ENCODE data around the gene PTPRCAP. TPM values are rescaled to one million over a fixed set of nuclear protein-coding genes. Genes with fewer than 3 reads are reported as not detected.

Gene PTPRCAP
- total and polyA plus RNA-seq, 2 experiments from 2014 or later = 0.43 TPM; not detected in 1

DNA sequence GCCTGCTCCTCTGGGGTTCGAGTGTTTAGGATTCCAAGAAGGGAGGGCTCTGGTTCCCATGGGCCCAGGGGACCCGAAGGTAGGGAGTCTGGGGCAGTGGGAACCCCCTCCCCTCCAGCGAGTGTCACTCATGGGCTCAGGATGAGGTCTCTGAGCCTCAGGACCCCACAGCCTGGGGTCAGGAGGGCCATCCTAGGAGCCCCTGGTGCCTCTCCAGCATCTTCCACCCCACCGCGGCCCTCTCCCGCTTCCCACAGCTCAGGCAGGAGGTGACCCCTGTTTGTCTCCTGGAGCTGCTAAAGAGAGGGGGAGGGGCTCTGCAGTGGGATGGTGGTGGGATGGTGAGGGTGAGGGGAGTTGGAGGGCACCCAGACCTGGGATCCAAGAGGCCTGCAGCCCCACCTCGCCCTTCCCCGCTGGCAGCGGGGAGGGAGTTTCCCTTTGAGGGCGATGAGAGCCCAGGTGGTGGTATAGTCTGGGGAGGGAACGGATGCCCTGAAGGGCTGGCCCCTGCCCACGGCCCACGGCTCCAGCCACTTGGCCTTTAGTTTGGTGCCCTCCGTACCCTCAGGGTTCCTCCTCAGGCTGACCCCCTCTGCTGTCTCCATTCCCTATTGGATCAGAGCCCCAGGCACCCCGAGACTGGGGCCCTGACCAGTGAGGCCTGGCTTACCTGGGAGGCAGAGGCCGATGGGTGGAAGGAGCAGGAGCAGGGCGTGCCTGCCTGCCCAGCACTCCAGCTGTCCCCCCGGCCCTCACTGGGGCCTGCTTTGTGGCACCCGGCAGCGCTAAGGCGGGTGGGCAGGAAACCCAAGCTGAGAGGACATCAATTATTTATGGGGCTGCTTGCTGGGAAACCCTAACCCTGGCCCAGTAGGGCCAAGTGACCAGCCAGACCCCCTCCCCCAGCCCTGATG lies 16.6 kb upstream of the PTPRCAP start:
- no peak overlapping the region for H3K27ac ChIP-seq
- no peaks in the 10 kb centered on the region for H3K9me2 ChIP-seq (ENCODE audit: insufficient read depth)
- H3K79me2 ChIP-seq (ENCODE audit: insufficient read depth) = no peaks in the 10 kb centered on the region
- no peak overlapping the region for H3K9ac ChIP-seq
- in situ Hi-C loops (cut with MboI) = no loop called here
- H3K4me1 ChIP-seq (ENCODE audit: insufficient read depth) = no peaks in the 10 kb centered on the region
- no peaks in the 10 kb centered on the region for H3F3A ChIP-seq (ENCODE audit: insufficient read depth)
- no peak for DNase-seq
- H2AFZ ChIP-seq = no peak overlapping the region
- no peaks in the 10 kb centered on the region for H4K20me1 ChIP-seq (ENCODE audit: insufficient read depth)
- H3K9me3 ChIP-seq (ENCODE audit: low read depth) = no peaks in the 10 kb centered on the region
- WGBS, 2 experiments (ENCODE audit: low coverage in 1 of 2, low lambda C conversion rate in 2 of 2, missing lambda C conversion rate in 2 of 2) = 70 to 71% methylated on average over 18 to 21 of the region's 21 CpGs
- H3K4me3 ChIP-seq = no peak overlapping the region
- no peaks in the 10 kb centered on the region for H3K27me3 ChIP-seq (replicated peaks; ENCODE audit: insufficient read depth)
- TF ChIP-seq EZH2 (IDR thresholded peaks at IDR 0.05; ENCODE audit: insufficient read depth, poor library complexity, severe bottlenecking) = no peak
- TF ChIP-seq EZH2phosphoT487 (IDR thresholded peaks at IDR 0.05; ENCODE audit: insufficient read depth, low read depth) = no peak
- H3K36me3 ChIP-seq (ENCODE audit: low read depth) = no peaks in the 10 kb centered on the region
- no peak overlapping the region for H3K4me2 ChIP-seq (ENCODE audit: unreplicated experiment)

DNA sequence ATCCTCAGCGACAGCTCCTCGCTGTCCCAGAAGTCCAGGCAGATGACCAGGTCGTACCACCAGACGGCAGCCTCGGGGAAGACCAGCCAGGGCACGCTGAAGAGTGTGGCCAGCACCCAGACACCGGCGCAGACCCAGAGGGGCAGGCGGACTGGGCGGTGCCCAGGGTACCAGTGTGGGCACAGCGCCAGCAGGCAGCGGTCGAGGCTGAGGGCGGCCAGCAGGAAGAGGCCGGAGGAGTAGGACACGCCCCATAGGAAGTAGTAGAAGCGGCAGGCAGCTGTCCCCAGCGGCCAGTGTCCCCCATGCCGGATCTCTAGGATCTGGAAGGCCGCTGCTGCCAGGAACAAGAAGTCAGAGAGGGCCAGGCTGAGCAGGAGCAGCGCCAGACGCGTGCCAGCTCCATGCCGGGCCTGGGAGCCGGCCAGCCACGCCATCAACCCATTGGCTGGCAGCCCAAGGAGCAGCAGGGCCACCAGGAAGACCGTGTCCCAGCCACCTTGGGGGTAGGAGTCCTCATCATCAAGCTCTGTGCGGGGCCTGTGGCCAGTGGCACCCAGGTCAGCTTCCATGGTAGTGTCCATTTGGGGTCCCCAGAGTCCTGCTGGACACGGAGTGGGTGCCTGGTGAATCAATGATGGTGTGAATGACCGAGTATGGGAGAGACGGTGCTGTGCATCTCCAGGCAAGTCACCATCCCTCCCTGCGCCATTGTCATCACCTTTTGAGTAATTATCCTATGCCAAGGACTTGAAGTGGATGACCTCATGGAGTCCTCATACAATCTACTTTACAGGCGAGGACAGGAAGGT lies 14.9 kb upstream of the PTPRCAP start, which contains the start of gene GPR152:
Gene GPR152, minus strand, starts transcription at position 589 of the 812 bp plus-strand sequence. Its CDS starts 5 bp downstream, at position 584.
- Histone ChIP-seq H3K4me1 (ENCODE audit: insufficient read depth) (no peaks in the 10 kb centered on the region), H3K27ac (no peak within 1 kb of the TSS), H3K9me2 (ENCODE audit: insufficient read depth) (no peaks in the 10 kb centered on the region), H3F3A (ENCODE audit: insufficient read depth) (no peaks in the 10 kb centered on the region), H3K36me3 (ENCODE audit: low read depth) (no peaks in the 10 kb centered on the region), H2AFZ (no peak within 1 kb of the TSS), H3K9ac (no peak within 1 kb of the TSS), H3K79me2 (ENCODE audit: insufficient read depth) (no peaks in the 10 kb centered on the region), H3K27me3 (replicated peaks; ENCODE audit: insufficient read depth) (no peaks in the 10 kb centered on the region), H3K9me3 (ENCODE audit: low read depth) (no peaks in the 10 kb centered on the region), H4K20me1 (ENCODE audit: insufficient read depth) (no peaks in the 10 kb centered on the region), H3K4me2 (ENCODE audit: unreplicated experiment) (no peak within 1 kb of the TSS), H3K4me3 (no peak within 1 kb of the TSS)
- no peak for TF ChIP-seq EZH2phosphoT487 (IDR thresholded peaks at IDR 0.05; ENCODE audit: insufficient read depth, low read depth)
- TF ChIP-seq EZH2 (IDR thresholded peaks at IDR 0.05; ENCODE audit: insufficient read depth, poor library complexity, severe bottlenecking) = no peak
- 79 to 81% methylated on average over 33 of the region's 33 CpGs for WGBS, 2 experiments (ENCODE audit: low coverage in 1 of 2, low lambda C conversion rate in 2 of 2, missing lambda C conversion rate in 2 of 2)
- no peak for DNase-seq
- in situ Hi-C loops (cut with MboI) = no loop called here

DNA sequence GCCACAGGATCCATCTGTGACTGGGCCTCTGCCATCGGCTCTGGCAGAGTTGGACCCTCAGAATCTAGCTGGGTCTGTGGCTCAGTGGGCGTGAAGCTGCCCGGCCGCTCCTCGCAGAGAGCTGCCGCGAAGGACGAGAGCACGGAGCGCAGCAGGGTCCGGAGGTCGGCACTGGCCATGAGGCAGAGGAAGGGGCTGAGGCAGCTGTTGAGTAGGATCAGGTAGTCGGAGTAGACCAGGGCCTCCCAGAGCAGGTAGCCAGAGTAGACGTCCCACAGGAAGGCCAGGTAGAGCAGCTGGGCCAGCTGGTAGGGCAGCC lies 14.1 kb upstream of the PTPRCAP start:
- TF ChIP-seq EZH2phosphoT487 (IDR thresholded peaks at IDR 0.05; ENCODE audit: insufficient read depth, low read depth) (no peak), EZH2 (IDR thresholded peaks at IDR 0.05; ENCODE audit: insufficient read depth, poor library complexity, severe bottlenecking) (no peak)
- Histone ChIP-seq H3K4me1 (ENCODE audit: insufficient read depth) (no peaks in the 10 kb centered on the region), H3K9ac (no peak overlapping the region), H3K9me3 (ENCODE audit: low read depth) (no peaks in the 10 kb centered on the region), H2AFZ (no peak overlapping the region), H4K20me1 (ENCODE audit: insufficient read depth) (no peaks in the 10 kb centered on the region), H3K9me2 (ENCODE audit: insufficient read depth) (no peaks in the 10 kb centered on the region), H3K27me3 (replicated peaks; ENCODE audit: insufficient read depth) (no peaks in the 10 kb centered on the region), H3K4me3 (no peak overlapping the region), H3K4me2 (ENCODE audit: unreplicated experiment) (no peak overlapping the region), H3K79me2 (ENCODE audit: insufficient read depth) (no peaks in the 10 kb centered on the region), H3K27ac (no peak overlapping the region), H3K36me3 (ENCODE audit: low read depth) (no peaks in the 10 kb centered on the region), H3F3A (ENCODE audit: insufficient read depth) (no peaks in the 10 kb centered on the region)
- in situ Hi-C loops (cut with MboI) = no loop called here
- WGBS, 2 experiments (ENCODE audit: low coverage in 1 of 2, low lambda C conversion rate in 2 of 2, missing lambda C conversion rate in 2 of 2) = 90 to 92% methylated on average over 13 to 14 of the region's 14 CpGs
- DNase-seq = no peak

DNA sequence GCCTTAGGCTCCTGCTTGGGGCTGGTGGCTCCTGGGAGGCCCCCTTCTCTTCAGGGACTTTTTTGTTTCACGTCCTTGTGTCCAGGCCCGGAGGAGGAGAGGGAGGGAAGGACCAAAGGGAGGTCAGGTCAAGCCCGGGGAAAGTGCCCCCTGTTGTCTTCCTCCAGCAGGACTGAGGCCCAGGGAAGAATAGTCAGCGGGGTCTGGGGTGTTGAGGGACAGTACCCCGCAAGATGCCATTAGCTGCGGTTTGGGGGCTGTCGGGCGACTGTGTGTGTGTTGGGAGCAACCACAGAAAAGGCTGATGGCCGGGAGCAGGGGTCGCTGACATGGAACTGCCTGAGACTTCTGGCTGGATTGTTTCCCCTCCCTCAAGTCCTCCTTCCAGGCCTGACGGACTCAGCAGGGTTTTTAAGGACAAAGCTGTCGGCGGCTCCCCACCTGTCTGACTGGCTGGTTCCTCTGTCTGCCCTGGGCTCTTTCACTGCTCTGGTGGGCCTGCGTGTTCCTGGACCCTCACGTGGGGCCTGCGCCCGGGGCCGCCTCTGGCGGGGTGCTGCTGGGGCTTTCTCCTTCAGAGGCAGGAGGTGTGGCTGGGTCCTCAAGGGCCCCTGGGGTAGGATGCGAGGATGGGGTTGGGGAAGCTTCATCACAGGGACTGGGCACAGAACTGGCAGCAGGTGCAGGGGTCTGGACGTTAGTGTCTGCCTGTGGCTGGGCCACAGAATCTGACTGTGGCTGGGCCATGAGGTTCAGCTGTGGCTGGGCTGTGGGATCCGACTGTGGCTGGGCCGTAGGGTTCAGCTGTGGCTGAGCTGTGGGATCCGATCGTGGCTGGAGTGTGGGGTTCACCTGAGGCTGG lies 13.5 kb upstream of the PTPRCAP start:
- Histone ChIP-seq H3F3A (ENCODE audit: insufficient read depth) (no peaks in the 10 kb centered on the region), H3K27ac (no peak overlapping the region), H3K4me1 (ENCODE audit: insufficient read depth) (no peaks in the 10 kb centered on the region), H3K36me3 (ENCODE audit: low read depth) (no peaks in the 10 kb centered on the region), H4K20me1 (ENCODE audit: insufficient read depth) (no peaks in the 10 kb centered on the region), H3K9me3 (ENCODE audit: low read depth) (no peaks in the 10 kb centered on the region), H3K4me2 (ENCODE audit: unreplicated experiment) (no peak overlapping the region), H3K9me2 (ENCODE audit: insufficient read depth) (no peaks in the 10 kb centered on the region), H3K27me3 (replicated peaks; ENCODE audit: insufficient read depth) (no peaks in the 10 kb centered on the region), H2AFZ (no peak overlapping the region), H3K9ac (no peak overlapping the region), H3K79me2 (ENCODE audit: insufficient read depth) (no peaks in the 10 kb centered on the region), H3K4me3 (no peak overlapping the region)
- DNase-seq = no peak
- 81 to 85% methylated on average over 25 of the region's 25 CpGs for WGBS, 2 experiments (ENCODE audit: low coverage in 1 of 2, low lambda C conversion rate in 2 of 2, missing lambda C conversion rate in 2 of 2)
- in situ Hi-C loops (cut with MboI) = no loop called here
- no peak for TF ChIP-seq EZH2phosphoT487 (IDR thresholded peaks at IDR 0.05; ENCODE audit: insufficient read depth, low read depth)
- no peak for TF ChIP-seq EZH2 (IDR thresholded peaks at IDR 0.05; ENCODE audit: insufficient read depth, poor library complexity, severe bottlenecking)

Measured in GM23248 (cell line).